Neural cell (in vitro differentiated cells): Measurements from ENCODE around the gene LY9. TPM values are rescaled to one million over a fixed set of nuclear protein-coding genes. Genes with fewer than 3 reads are reported as not detected.

Source experiments
- H2AFZ ChIP-seq: fragments of 200-600, 300-800 bp; sonication (generic), shearing (Covaris generic); 2 replicates; pipeline ENCODE4 v1.6.0; 2014; ENCODE audit warnings: low read depth, mild to moderate bottlenecking, antibody characterized with exemption, low read length, moderate library complexity
- H3F3A ChIP-seq: fragments of 200-600 bp; shearing (Covaris generic); 2 replicates; pipeline ENCODE4 v1.6.1; 2016; ENCODE audit warnings: mild to moderate bottlenecking, moderate library complexity, mixed read lengths, antibody characterized with exemption, low read length; ENCODE audit not compliant: insufficient read depth, poor library complexity, severe bottlenecking
- H3K27ac ChIP-seq: fragments of 200-600, 300-800 bp; sonication (generic), shearing (Covaris generic); 2 replicates; pipeline ENCODE4 v1.5.1; 2014; ENCODE audit warnings: mild to moderate bottlenecking, low read length, moderate library complexity
- H3K27me3 ChIP-seq: fragments of 300-800, 200-600 bp; sonication (generic), shearing (Covaris generic); 2 replicates; pipeline ENCODE4 v1.6.0; 2014; ENCODE audit warnings: mild to moderate bottlenecking, low read depth, low read length, moderate library complexity; ENCODE audit not compliant: insufficient read depth
- H3K36me3 ChIP-seq: fragments of 300-800, 200-600 bp; sonication (generic), shearing (Covaris generic); 2 replicates; pipeline ENCODE4 v1.5.1; 2014; ENCODE audit warnings: mild to moderate bottlenecking, antibody characterized with exemption, low read length, moderate library complexity; ENCODE audit not compliant: insufficient read depth
- H3K4me2 ChIP-seq: fragments of 300-800, 200-600 bp; sonication (generic), shearing (Covaris generic); 2 replicates; pipeline ENCODE4 v1.6.0; 2014; ENCODE audit warnings: mild to moderate bottlenecking, low read length
- H3K4me3 ChIP-seq: fragments of 300-800, 200-600 bp; sonication (generic), shearing (Covaris generic); 2 replicates; pipeline ENCODE4 v1.5.1; 2014; ENCODE audit warnings: mild to moderate bottlenecking, low read length, moderate library complexity
- H3K79me2 ChIP-seq: fragments of 200-600 bp; shearing (Covaris generic); replicated peaks from 2 replicates; pipeline ENCODE4 v1.6.0; 2014; ENCODE audit warnings: mild to moderate bottlenecking, low read length, moderate library complexity; ENCODE audit not compliant: insufficient read depth
- H3K9ac ChIP-seq: fragments of 300-800, 200-600 bp; sonication (generic), shearing (Covaris generic); 2 replicates; pipeline ENCODE4 v1.6.1; 2016; ENCODE audit warnings: mild to moderate bottlenecking, low read length, mixed read lengths
- H3K9me2 ChIP-seq: fragments of 200-600 bp; shearing (Covaris generic); 2 replicates; pipeline ENCODE4 v1.6.1; 2016; ENCODE audit warnings: mild to moderate bottlenecking, low read length, mixed read lengths; ENCODE audit not compliant: insufficient read depth
- H3K9me3 ChIP-seq: fragments of 200-600, 300-800 bp; sonication (generic), shearing (Covaris generic); 2 replicates; pipeline ENCODE4 v1.6.1; 2016; ENCODE audit warnings: mild to moderate bottlenecking, mixed run types, low read length, moderate library complexity, mixed read lengths
- H4K20me1 ChIP-seq: fragments of 200-600 bp; shearing (Covaris generic); 2 replicates; pipeline ENCODE4 v1.6.1; 2016; ENCODE audit warnings: mild to moderate bottlenecking, mixed run types; ENCODE audit not compliant: insufficient read depth
- EP300 ChIP-seq: fragments of 450-650 bp; conservative IDR thresholded peaks from 2 replicates; pipeline ENCODE4 v1.6.1; 2014; ENCODE audit warnings: antibody characterized with exemption, mild to moderate bottlenecking, moderate library complexity; ENCODE audit not compliant: poor library complexity, severe bottlenecking
- EZH2 ChIP-seq: fragments of 200-600, 300-800 bp; shearing (Covaris generic), sonication (generic); IDR thresholded peaks from 2 replicates; pipeline ENCODE4 v1.6.1; 2014; ENCODE audit warnings: antibody characterized with exemption, low read length, borderline replicate concordance, mild to moderate bottlenecking; ENCODE audit not compliant: insufficient read depth, poor library complexity, severe bottlenecking
- MXI1 ChIP-seq: fragments of 450-650 bp; conservative IDR thresholded peaks from 2 replicates; pipeline ENCODE4 v1.6.1; 2014; ENCODE audit warnings: antibody characterized with exemption, mild to moderate bottlenecking; ENCODE audit not compliant: poor library complexity, severe bottlenecking
- POLR2AphosphoS5 ChIP-seq: IDR thresholded peaks from 2 replicates; pipeline ENCODE4 v1.6.1; 2012
- RAD21 ChIP-seq: fragments of 450-650 bp; conservative IDR thresholded peaks from 2 replicates; pipeline ENCODE4 v1.6.1; 2014; ENCODE audit warnings: antibody characterized with exemption, mild to moderate bottlenecking, moderate library complexity
- SMC3 ChIP-seq: fragments of 450-650 bp; conservative IDR thresholded peaks from 2 replicates; pipeline ENCODE4 v1.6.1; 2014; ENCODE audit warnings: antibody characterized with exemption, mild to moderate bottlenecking, moderate library complexity; ENCODE audit not compliant: poor library complexity
- TAF1 ChIP-seq: IDR thresholded peaks from 2 replicates; pipeline ENCODE4 v1.6.1; 2012; ENCODE audit warnings: low read depth
- polyA plus RNA-seq: library from polyadenylated mRNA; depleted of rRNA; stranded (reverse); fragments of >200 nt; gene quantifications from 2 replicates; pipeline ENCODE4 v1.2.3, GENCODE V29; 2014
- TF ChIP-seq, protein P1 (sequence below): IDR thresholded peaks from 2 replicates; pipeline ENCODE4 v1.6.1; 2012; ENCODE audit warnings: borderline replicate concordance
- TF ChIP-seq, protein P2 (sequence below): fragments of 450-650 bp; IDR thresholded peaks from 2 replicates; pipeline ENCODE4 v1.5.1; 2014; ENCODE audit warnings: antibody characterized with exemption, mild to moderate bottlenecking, moderate library complexity; ENCODE audit not compliant: poor library complexity, severe bottlenecking

LY9 gene
- polyA plus RNA-seq, 1 donor from 2014 or later: not detected

GRCh38 chr1:160767395-160768294, 28.3 kb upstream of the LY9 start:
- no peak for TF ChIP-seq MXI1
- no peak for TF ChIP-seq SMC3
- TF ChIP-seq, protein P1, sequence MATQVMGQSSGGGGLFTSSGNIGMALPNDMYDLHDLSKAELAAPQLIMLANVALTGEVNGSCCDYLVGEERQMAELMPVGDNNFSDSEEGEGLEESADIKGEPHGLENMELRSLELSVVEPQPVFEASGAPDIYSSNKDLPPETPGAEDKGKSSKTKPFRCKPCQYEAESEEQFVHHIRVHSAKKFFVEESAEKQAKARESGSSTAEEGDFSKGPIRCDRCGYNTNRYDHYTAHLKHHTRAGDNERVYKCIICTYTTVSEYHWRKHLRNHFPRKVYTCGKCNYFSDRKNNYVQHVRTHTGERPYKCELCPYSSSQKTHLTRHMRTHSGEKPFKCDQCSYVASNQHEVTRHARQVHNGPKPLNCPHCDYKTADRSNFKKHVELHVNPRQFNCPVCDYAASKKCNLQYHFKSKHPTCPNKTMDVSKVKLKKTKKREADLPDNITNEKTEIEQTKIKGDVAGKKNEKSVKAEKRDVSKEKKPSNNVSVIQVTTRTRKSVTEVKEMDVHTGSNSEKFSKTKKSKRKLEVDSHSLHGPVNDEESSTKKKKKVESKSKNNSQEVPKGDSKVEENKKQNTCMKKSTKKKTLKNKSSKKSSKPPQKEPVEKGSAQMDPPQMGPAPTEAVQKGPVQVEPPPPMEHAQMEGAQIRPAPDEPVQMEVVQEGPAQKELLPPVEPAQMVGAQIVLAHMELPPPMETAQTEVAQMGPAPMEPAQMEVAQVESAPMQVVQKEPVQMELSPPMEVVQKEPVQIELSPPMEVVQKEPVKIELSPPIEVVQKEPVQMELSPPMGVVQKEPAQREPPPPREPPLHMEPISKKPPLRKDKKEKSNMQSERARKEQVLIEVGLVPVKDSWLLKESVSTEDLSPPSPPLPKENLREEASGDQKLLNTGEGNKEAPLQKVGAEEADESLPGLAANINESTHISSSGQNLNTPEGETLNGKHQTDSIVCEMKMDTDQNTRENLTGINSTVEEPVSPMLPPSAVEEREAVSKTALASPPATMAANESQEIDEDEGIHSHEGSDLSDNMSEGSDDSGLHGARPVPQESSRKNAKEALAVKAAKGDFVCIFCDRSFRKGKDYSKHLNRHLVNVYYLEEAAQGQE: no peak
- TF ChIP-seq TAF1: no peak
- no peak for TF ChIP-seq EZH2
- no peak for TF ChIP-seq EP300
- no peak for TF ChIP-seq POLR2AphosphoS5
- TF ChIP-seq, protein P2, sequence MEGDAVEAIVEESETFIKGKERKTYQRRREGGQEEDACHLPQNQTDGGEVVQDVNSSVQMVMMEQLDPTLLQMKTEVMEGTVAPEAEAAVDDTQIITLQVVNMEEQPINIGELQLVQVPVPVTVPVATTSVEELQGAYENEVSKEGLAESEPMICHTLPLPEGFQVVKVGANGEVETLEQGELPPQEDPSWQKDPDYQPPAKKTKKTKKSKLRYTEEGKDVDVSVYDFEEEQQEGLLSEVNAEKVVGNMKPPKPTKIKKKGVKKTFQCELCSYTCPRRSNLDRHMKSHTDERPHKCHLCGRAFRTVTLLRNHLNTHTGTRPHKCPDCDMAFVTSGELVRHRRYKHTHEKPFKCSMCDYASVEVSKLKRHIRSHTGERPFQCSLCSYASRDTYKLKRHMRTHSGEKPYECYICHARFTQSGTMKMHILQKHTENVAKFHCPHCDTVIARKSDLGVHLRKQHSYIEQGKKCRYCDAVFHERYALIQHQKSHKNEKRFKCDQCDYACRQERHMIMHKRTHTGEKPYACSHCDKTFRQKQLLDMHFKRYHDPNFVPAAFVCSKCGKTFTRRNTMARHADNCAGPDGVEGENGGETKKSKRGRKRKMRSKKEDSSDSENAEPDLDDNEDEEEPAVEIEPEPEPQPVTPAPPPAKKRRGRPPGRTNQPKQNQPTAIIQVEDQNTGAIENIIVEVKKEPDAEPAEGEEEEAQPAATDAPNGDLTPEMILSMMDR: no peak
- TF ChIP-seq RAD21: no peak
- Histone ChIP-seq H4K20me1 (no peaks in the 10 kb centered on the region), H3K27ac (no peak overlapping the region), H3K9me2 (no peaks in the 10 kb centered on the region), H3K36me3 (no peaks in the 10 kb centered on the region), H3K27me3 (no peaks in the 10 kb centered on the region), H3K4me3 (no peak overlapping the region), H3K4me2 (no peak overlapping the region), H3F3A (no peaks in the 10 kb centered on the region), H3K9ac (no peak overlapping the region), H3K79me2 (no peaks in the 10 kb centered on the region), H2AFZ (no peak overlapping the region), H3K9me3 (no peaks in the 10 kb centered on the region)

GRCh38 chr1:160768295-160768657, 27.7 kb upstream of the LY9 start:
- H3K4me3 ChIP-seq: no peak overlapping the region
- no peaks in the 10 kb centered on the region for H3K9me2 ChIP-seq
- H2AFZ ChIP-seq: no peak overlapping the region
- TF ChIP-seq EZH2 (no peak), EP300 (no peak), POLR2AphosphoS5 (no peak)
- no peak overlapping the region for H3K27ac ChIP-seq
- no peaks in the 10 kb centered on the region for H3K79me2 ChIP-seq
- no peaks in the 10 kb centered on the region for H3K9me3 ChIP-seq
- H3K9ac ChIP-seq: no peak overlapping the region
- no peaks in the 10 kb centered on the region for H3F3A ChIP-seq
- H3K4me2 ChIP-seq: no peak overlapping the region
- H3K27me3 ChIP-seq: no peaks in the 10 kb centered on the region
- no peaks in the 10 kb centered on the region for H4K20me1 ChIP-seq
- H3K36me3 ChIP-seq: no peaks in the 10 kb centered on the region
